ENCODE data around the gene SMAP2.
"Not testable (repeated sequence)": the region's sequence is repeated elsewhere in the genome, so short reads cannot be mapped to it uniquely, and the experiment has no call there.

The SMAP2 gene

GRCh38 chr1:40373323-40374283 lies at the start of gene SMAP2:
SMAP2 (plus strand) TSS chr1:40373727; CDS start chr1:40374121, 394 bp downstream.
- no peaks in the 10 kb centered on the region for H3K9me3 ChIP-seq (ENCODE audit: control insufficient read depth in 2 of 2, low read length in 2 of 2)
- no peaks in the 10 kb centered on the region for H3K36me3 ChIP-seq (ENCODE audit: control insufficient read depth in 2 of 2, insufficient read depth in 2 of 2, low read length in 2 of 2)
- peaks cover 7% of the 10 kb centered on the region for H3K4me1 ChIP-seq (ENCODE audit: control insufficient read depth, insufficient read depth, low read length)
- peak within 1 kb of the TSS; percentile 71 to 85 for H3K9ac ChIP-seq (ENCODE audit: low read length in 2 of 2)
- H3K4me3 ChIP-seq (ENCODE audit: low read length in 2 of 2), result peak within 1 kb of the TSS; percentile 91 to 92
- peak within 1 kb of the TSS; percentile 73 for H3K27ac ChIP-seq (ENCODE audit: low read length)
- H3K27me3 ChIP-seq (ENCODE audit: control insufficient read depth in 1 of 2, insufficient read depth in 2 of 2, low read length in 2 of 2), result no peaks in the 10 kb centered on the region

DNA sequence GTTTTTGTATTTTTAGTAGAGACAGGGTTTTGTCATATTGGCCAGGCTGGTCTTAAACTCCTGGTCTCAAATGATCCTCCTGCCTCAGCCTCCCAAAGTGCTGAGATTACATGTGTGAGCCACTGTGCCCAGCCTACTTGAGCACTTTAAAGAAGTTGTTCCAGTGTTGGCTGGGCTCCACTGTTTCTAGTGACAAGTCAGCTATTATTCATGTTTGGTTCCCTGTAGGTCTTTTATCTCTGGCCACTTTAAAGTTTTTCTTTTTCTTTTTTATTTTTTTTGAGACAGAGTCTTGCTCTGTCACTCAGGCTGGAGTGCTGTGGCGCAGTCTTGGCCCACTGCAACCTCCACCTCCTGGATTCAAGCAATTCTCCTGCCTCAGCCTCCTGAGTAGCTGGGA lies 42.1 kb upstream of the SMAP2 start:
- H3K9ac ChIP-seq (ENCODE audit: low read length in 2 of 2); H3K4me3 ChIP-seq (ENCODE audit: low read length in 2 of 2); H3K9me3 ChIP-seq (ENCODE audit: control insufficient read depth in 2 of 2, low read length in 2 of 2); H3K27ac ChIP-seq (ENCODE audit: low read length); H3K27me3 ChIP-seq (ENCODE audit: control insufficient read depth in 1 of 2, insufficient read depth in 2 of 2, low read length in 2 of 2); H3K36me3 ChIP-seq (ENCODE audit: control insufficient read depth in 2 of 2, insufficient read depth in 2 of 2, low read length in 2 of 2); H3K4me1 ChIP-seq (ENCODE audit: control insufficient read depth, insufficient read depth, low read length): not testable (repeated sequence)

- H3K4me1 ChIP-seq (ENCODE audit: control insufficient read depth, insufficient read depth, low read length), result no peaks in the 10 kb centered on the region
- H3K27ac ChIP-seq (ENCODE audit: low read length), result no peak overlapping the region
- H3K36me3 ChIP-seq (ENCODE audit: control insufficient read depth in 2 of 2, insufficient read depth in 2 of 2, low read length in 2 of 2), result no peaks in the 10 kb centered on the region
- H3K9me3 ChIP-seq (ENCODE audit: control insufficient read depth in 2 of 2, low read length in 2 of 2), result no peaks in the 10 kb centered on the region
- no peaks in the 10 kb centered on the region for H3K27me3 ChIP-seq (ENCODE audit: control insufficient read depth in 1 of 2, insufficient read depth in 2 of 2, low read length in 2 of 2)
- no peak overlapping the region for H3K4me3 ChIP-seq (ENCODE audit: low read length in 2 of 2)
- no peak overlapping the region for H3K9ac ChIP-seq (ENCODE audit: low read length in 2 of 2)
Observed at GRCh38 chr1:40332695-40333094, 40.8 kb upstream of the SMAP2 start.

DNA sequence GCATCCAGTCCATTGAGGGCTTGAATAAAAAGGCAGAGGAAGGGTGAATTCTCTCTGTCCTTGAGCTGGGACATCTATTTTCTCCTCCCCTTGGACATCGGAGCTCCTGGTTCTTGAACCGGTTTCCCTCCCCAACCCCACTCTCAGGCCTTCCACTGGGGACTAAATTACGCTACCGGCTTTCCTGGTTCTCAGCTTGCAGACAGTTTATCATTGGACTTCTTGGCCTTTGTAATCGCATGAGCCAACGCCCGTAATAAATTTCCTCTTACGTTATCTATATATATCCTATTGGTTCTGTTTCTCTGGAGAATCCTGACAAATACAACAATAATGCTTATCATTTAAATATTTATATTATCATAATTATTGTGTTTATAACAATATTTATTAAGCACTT lies 36.1 kb upstream of the SMAP2 start:
- Histone ChIP-seq H3K9ac (ENCODE audit: low read length in 2 of 2) (no peak overlapping the region), H3K36me3 (ENCODE audit: control insufficient read depth in 2 of 2, insufficient read depth in 2 of 2, low read length in 2 of 2) (no peaks in the 10 kb centered on the region), H3K27me3 (ENCODE audit: control insufficient read depth in 1 of 2, insufficient read depth in 2 of 2, low read length in 2 of 2) (peaks cover 0 to 3% of the 10 kb centered on the region in 2 donors), H3K4me1 (ENCODE audit: control insufficient read depth, insufficient read depth, low read length) (no peaks in the 10 kb centered on the region), H3K9me3 (ENCODE audit: control insufficient read depth in 2 of 2, low read length in 2 of 2) (no peaks in the 10 kb centered on the region), H3K27ac (ENCODE audit: low read length) (no peak overlapping the region), H3K4me3 (ENCODE audit: low read length in 2 of 2) (no peak overlapping the region)

DNA sequence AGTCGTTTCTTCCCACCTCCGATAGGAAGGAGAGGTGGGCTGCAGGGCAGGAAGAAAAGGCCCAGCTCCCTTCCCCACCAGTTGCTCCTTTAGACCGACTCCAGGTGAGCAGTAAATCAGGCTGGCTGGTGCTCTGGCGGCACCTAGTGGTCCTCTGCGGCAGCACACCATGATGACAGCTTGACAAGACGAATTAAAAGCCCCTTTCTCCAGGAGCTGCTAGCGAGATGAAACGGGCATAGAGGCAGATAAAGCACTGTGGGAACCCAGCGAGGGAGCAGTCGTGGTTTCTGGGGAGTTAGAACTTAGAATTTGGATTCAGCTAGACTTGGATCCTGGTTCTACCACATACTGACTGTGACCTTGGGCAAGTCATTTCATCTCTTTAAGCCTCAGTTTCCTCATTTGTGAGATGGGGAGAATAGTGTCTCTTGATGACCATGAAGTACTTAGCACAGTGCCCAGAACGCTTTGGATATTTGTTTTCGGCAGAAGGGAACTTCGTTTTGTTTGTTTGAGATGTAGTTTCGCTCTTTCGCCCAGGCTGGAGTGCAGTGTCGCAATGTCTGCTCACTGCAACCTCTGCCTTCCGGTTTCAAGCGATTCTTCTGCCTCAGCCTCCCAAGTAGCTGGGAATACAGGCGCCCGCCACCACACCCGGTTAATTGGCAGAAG lies 34.6 kb upstream of the SMAP2 start:
- no peak overlapping the region for H3K9ac ChIP-seq (ENCODE audit: low read length in 2 of 2)
- H3K9me3 ChIP-seq (ENCODE audit: control insufficient read depth in 2 of 2, low read length in 2 of 2), result no peaks in the 10 kb centered on the region
- no peaks in the 10 kb centered on the region for H3K4me1 ChIP-seq (ENCODE audit: control insufficient read depth, insufficient read depth, low read length)
- peaks cover 0 to 3% of the 10 kb centered on the region in 2 donors for H3K27me3 ChIP-seq (ENCODE audit: control insufficient read depth in 1 of 2, insufficient read depth in 2 of 2, low read length in 2 of 2)
- H3K27ac ChIP-seq (ENCODE audit: low read length), result no peak overlapping the region
- no peak overlapping the region for H3K4me3 ChIP-seq (ENCODE audit: low read length in 2 of 2)
- no peaks in the 10 kb centered on the region for H3K36me3 ChIP-seq (ENCODE audit: control insufficient read depth in 2 of 2, insufficient read depth in 2 of 2, low read length in 2 of 2)

- no peaks in the 10 kb centered on the region for H3K4me1 ChIP-seq (ENCODE audit: control insufficient read depth, insufficient read depth, low read length)
Observed at GRCh38 chr1:40339420-40340323, 33.9 kb upstream of the SMAP2 start.

DNA sequence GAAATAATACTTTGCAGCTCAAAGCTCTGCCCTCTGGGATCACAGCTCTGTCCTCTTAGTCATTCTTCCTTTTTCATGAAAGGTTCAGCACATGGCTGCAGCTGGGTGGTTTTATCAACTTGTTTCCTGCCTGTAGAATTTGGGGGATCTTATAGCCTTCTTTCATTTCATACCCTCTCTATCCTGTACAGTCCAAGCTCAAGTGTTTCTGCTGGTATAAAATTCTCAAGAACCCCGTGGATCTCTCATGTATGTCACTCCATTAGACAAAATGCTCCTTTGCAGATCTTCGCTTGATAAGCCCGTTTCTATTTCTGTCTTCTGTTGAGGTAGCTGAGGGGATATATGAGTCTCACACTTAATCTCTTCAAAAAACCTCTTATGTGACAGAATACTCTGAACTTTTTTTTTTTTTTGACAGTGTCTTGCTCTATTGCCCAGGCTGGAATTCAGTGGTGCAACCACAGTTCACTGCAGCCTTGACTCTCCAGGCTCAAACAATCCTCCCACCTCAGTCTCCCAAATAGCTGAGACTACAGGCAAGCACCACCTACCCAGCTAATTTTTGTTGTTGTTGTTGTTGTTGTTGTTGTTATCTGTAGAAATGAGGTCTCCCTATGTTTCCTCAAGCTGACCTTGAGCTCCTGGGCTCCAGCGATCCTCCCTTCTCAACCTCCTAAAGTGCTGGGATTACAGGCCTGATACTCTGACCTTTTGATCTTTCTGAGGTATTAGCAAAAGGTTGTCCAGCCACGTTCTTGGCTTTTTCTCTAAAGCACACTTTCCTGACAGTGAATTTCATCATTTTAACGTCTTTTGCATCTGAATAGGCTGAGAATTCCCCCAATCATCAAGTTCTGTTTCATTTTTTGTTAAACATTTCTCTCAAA lies 31.8 kb upstream of the SMAP2 start:
- Histone ChIP-seq H3K9ac (ENCODE audit: low read length in 2 of 2) (no peak overlapping the region), H3K4me3 (ENCODE audit: low read length in 2 of 2) (no peak overlapping the region), H3K36me3 (ENCODE audit: control insufficient read depth in 2 of 2, insufficient read depth in 2 of 2, low read length in 2 of 2) (no peaks in the 10 kb centered on the region), H3K4me1 (ENCODE audit: control insufficient read depth, insufficient read depth, low read length) (no peaks in the 10 kb centered on the region), H3K27me3 (ENCODE audit: control insufficient read depth in 1 of 2, insufficient read depth in 2 of 2, low read length in 2 of 2) (peaks cover 0 to 5% of the 10 kb centered on the region in 2 donors), H3K9me3 (ENCODE audit: control insufficient read depth in 2 of 2, low read length in 2 of 2) (no peaks in the 10 kb centered on the region), H3K27ac (ENCODE audit: low read length) (no peak overlapping the region)

More at GRCh38 chr1:40339420-40340323, 33.9 kb upstream of the SMAP2 start:
- Histone ChIP-seq H3K27me3 (ENCODE audit: control insufficient read depth in 1 of 2, insufficient read depth in 2 of 2, low read length in 2 of 2) (peaks cover 0 to 5% of the 10 kb centered on the region in 2 donors), H3K9ac (ENCODE audit: low read length in 2 of 2) (no peak overlapping the region), H3K27ac (ENCODE audit: low read length) (no peak overlapping the region), H3K9me3 (ENCODE audit: control insufficient read depth in 2 of 2, low read length in 2 of 2) (no peaks in the 10 kb centered on the region), H3K36me3 (ENCODE audit: control insufficient read depth in 2 of 2, insufficient read depth in 2 of 2, low read length in 2 of 2) (no peaks in the 10 kb centered on the region), H3K4me3 (ENCODE audit: low read length in 2 of 2) (no peak overlapping the region)

- not testable (repeated sequence) for H3K27me3 ChIP-seq (ENCODE audit: control insufficient read depth in 1 of 2, insufficient read depth in 2 of 2, low read length in 2 of 2); H3K27ac ChIP-seq (ENCODE audit: low read length); H3K4me3 ChIP-seq (ENCODE audit: low read length in 2 of 2); H3K9me3 ChIP-seq (ENCODE audit: control insufficient read depth in 2 of 2, low read length in 2 of 2); H3K4me1 ChIP-seq (ENCODE audit: control insufficient read depth, insufficient read depth, low read length); H3K36me3 ChIP-seq (ENCODE audit: control insufficient read depth in 2 of 2, insufficient read depth in 2 of 2, low read length in 2 of 2); H3K9ac ChIP-seq (ENCODE audit: low read length in 2 of 2)
Observed at GRCh38 chr1:40342381-40342717, 31.2 kb upstream of the SMAP2 start.

GRCh38 chr1:40344597-40344996 lies 28.9 kb upstream of the SMAP2 start:
- Histone ChIP-seq H3K4me3 (ENCODE audit: low read length in 2 of 2) (no peak overlapping the region), H3K4me1 (ENCODE audit: control insufficient read depth, insufficient read depth, low read length) (no peaks in the 10 kb centered on the region), H3K9ac (ENCODE audit: low read length in 2 of 2) (no peak overlapping the region), H3K9me3 (ENCODE audit: control insufficient read depth in 2 of 2, low read length in 2 of 2) (no peaks in the 10 kb centered on the region), H3K27me3 (ENCODE audit: control insufficient read depth in 1 of 2, insufficient read depth in 2 of 2, low read length in 2 of 2) (peaks cover 0 to 5% of the 10 kb centered on the region in 2 donors), H3K27ac (ENCODE audit: low read length) (no peak overlapping the region), H3K36me3 (ENCODE audit: control insufficient read depth in 2 of 2, insufficient read depth in 2 of 2, low read length in 2 of 2) (no peaks in the 10 kb centered on the region)

DNA sequence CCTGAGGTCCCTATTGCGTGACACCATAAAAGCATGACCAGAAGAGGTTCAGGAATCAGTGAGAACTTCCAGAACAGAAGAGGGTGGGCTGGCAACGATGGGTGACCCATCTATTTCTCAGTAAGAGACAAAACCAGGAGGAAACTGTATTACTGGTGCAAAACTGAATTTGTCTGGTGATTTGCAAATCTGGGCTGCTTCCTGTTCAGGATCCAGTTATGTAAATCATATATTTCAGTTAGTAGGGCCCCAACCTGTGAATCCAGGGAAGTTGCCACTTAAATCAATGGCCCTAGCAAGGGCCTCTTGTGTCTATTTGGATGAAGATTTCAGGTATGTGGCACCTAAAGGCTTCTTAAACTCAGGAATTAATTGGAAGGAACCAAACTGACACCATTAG lies 23.1 kb upstream of the SMAP2 start:
- no peak overlapping the region for H3K27ac ChIP-seq (ENCODE audit: low read length)
- H3K36me3 ChIP-seq (ENCODE audit: control insufficient read depth in 2 of 2, insufficient read depth in 2 of 2, low read length in 2 of 2), result no peaks in the 10 kb centered on the region
- H3K9ac ChIP-seq (ENCODE audit: low read length in 2 of 2), result no peak overlapping the region
- H3K4me3 ChIP-seq (ENCODE audit: low read length in 2 of 2), result no peak overlapping the region
- H3K27me3 ChIP-seq (ENCODE audit: control insufficient read depth in 1 of 2, insufficient read depth in 2 of 2, low read length in 2 of 2), result no peaks in the 10 kb centered on the region
- no peaks in the 10 kb centered on the region for H3K9me3 ChIP-seq (ENCODE audit: control insufficient read depth in 2 of 2, low read length in 2 of 2)
- no peaks in the 10 kb centered on the region for H3K4me1 ChIP-seq (ENCODE audit: control insufficient read depth, insufficient read depth, low read length)
